Lung (tissue), 12 donors: ENCODE results near the gene KPNA6. TPM values are rescaled to one million over a fixed set of nuclear protein-coding genes. Genes with fewer than 3 reads are reported as not detected.

Experiments used
- ATAC-seq: fragments of 200-7000 bp; cut with Tn5 transposase; one replicate; pipeline ENCODE4 v1.9.1; 2020; ENCODE audit warnings: moderate number of reproducible peaks; ENCODE audit not compliant: insufficient read depth, low FRiP score
- DNase-seq, 3 donors: peaks; one replicate each; pipeline ENCODE4 v3.0.0-alpha.2; 2013 to 2017
- H3K27ac ChIP-seq, 2 donors: one replicate each; pipeline ENCODE4 v1.5.1; 2013; ENCODE audit warnings: mild to moderate bottlenecking in 2 of 2, moderate library complexity in 2 of 2, control low read depth in 1 of 2, inconsistent platforms in 1 of 2, low read depth in 1 of 2, low read length in 1 of 2
- H3K27me3 ChIP-seq, 3 donors: one replicate each; pipeline ENCODE4 v1.5.1; 2013; ENCODE audit warnings: low read length in 2 of 3; ENCODE audit not compliant: control insufficient read depth in 3 of 3, insufficient read depth in 3 of 3
- H3K36me3 ChIP-seq, 4 donors: one replicate each; pipeline ENCODE4 v1.5.1; 2013; ENCODE audit warnings: low read length in 4 of 4, mild to moderate bottlenecking in 1 of 4, moderate library complexity in 1 of 4; ENCODE audit not compliant: control insufficient read depth in 4 of 4, insufficient read depth in 4 of 4
- H3K4me1 ChIP-seq, 5 donors: one replicate each; pipeline ENCODE4 v1.5.1; 2013; ENCODE audit warnings: low read length in 5 of 5, mild to moderate bottlenecking in 2 of 5, moderate library complexity in 1 of 5; ENCODE audit not compliant: control insufficient read depth in 5 of 5, insufficient read depth in 5 of 5
- H3K4me3 ChIP-seq: one replicate; pipeline ENCODE4 v1.5.1; 2013; ENCODE audit warnings: mild to moderate bottlenecking, control low read depth, moderate library complexity
- H3K9ac ChIP-seq, 2 donors: one replicate each; pipeline ENCODE4 v1.5.1; 2013; ENCODE audit warnings: low read length in 2 of 2, control low read depth in 1 of 2; ENCODE audit not compliant: insufficient read depth in 1 of 2
- H3K9me3 ChIP-seq, 4 donors: one replicate each; pipeline ENCODE4 v1.5.1; 2013; ENCODE audit warnings: low read length in 3 of 4, mild to moderate bottlenecking in 1 of 4, moderate library complexity in 1 of 4; ENCODE audit not compliant: control insufficient read depth in 4 of 4, insufficient read depth in 3 of 4
- CTCF ChIP-seq: IDR thresholded peaks from 2 replicates; pipeline ENCODE4 v1.5.1; 2012; ENCODE audit warnings: mild to moderate bottlenecking; ENCODE audit errors: control extremely low read depth, extremely low read depth
- WGBS, 2 donors: extraction: QIAGEN DNeasy Blood & Tissue Kit; methylation state at CpG; one replicate each; pipeline ENCODE4 v1.1.7; 2013; 5-methylcytosine and 5-hydroxymethylcytosine counted together
- polyA plus RNA-seq, 2 donors: library from polyadenylated mRNA; stranded (reverse); fragments of 200-250 nt; gene quantifications; one replicate each; pipeline ENCODE4 v1.2.1, GENCODE V29; 2013
- total RNA-seq, 2 donors: library from RNA; depleted of rRNA in 1 of 2; stranded (reverse); fragments of >200 nt in 1 of 2; gene quantifications; one replicate each; pipeline ENCODE4 v1.2.1, GENCODE V29; 2014 to 2021
- donor health status: control.
- donor health status: control.
- donor health status: Bipolar disorder and iron deficiency.
- donor health status: healthy.
- donor health status: DM: yes; HTN: yes; CAD: no.

The KPNA6 gene
- total and polyA plus RNA-seq, 4 donors, result 7.9 to 54.0 (median 23.2) TPM

- no peak for TF ChIP-seq CTCF
- H3K36me3 ChIP-seq, result peaks cover 23 to 58% (median 51%) of the 10 kb centered on the region in 4 donors
- 85 to 88% methylated on average over 2 of the region's 2 CpGs for WGBS, 2 donors
- H3K4me1 ChIP-seq, result peaks cover 0 to 19% (median 8%) of the 10 kb centered on the region in 5 donors
- H3K4me3 ChIP-seq, result no peak overlapping the region
- DNase-seq, result no peak
- ATAC-seq, result no peak
- H3K27ac ChIP-seq, result no peak overlapping the region
- H3K9me3 ChIP-seq, result no peaks in the 10 kb centered on the region
- H3K9ac ChIP-seq, result no peak overlapping the region
- H3K27me3 ChIP-seq, result no peaks in the 10 kb centered on the region
Observed at GRCh38 chr1:32186077-32186476, 78.2 kb downstream of the KPNA6 start.

GRCh38 chr1:32186491-32186890, 78.6 kb downstream of the KPNA6 start:
- Histone ChIP-seq H3K27ac (no peak overlapping the region), H3K36me3 (peaks cover 27 to 63% (median 53%) of the 10 kb centered on the region in 4 donors), H3K27me3 (no peaks in the 10 kb centered on the region), H3K4me3 (no peak overlapping the region), H3K9ac (no peak overlapping the region), H3K4me1 (peaks cover 0 to 16% (median 3%) of the 10 kb centered on the region in 5 donors), H3K9me3 (no peaks in the 10 kb centered on the region)
- no peak for DNase-seq
- 93 to 96% methylated on average over 2 of the region's 2 CpGs for WGBS, 2 donors
- TF ChIP-seq CTCF, result no peak
- no peak for ATAC-seq

GRCh38 chr1:32187850-32188249, 80.0 kb downstream of the KPNA6 start:
- WGBS, 2 donors, result 96 to 99% methylated on average over 9 of the region's 9 CpGs
- ATAC-seq, result no peak
- Histone ChIP-seq H3K27me3 (no peaks in the 10 kb centered on the region), H3K36me3 (peaks cover 37 to 68% (median 59%) of the 10 kb centered on the region in 4 donors), H3K9me3 (no peaks in the 10 kb centered on the region), H3K9ac (no peak overlapping the region), H3K4me1 (peaks cover 0 to 9% (median 0%) of the 10 kb centered on the region in 5 donors), H3K4me3 (no peak overlapping the region), H3K27ac (no peak overlapping the region)
- no peak for DNase-seq
- TF ChIP-seq CTCF, result no peak

GRCh38 chr1:32192220-32192948, 84.5 kb downstream of the KPNA6 start:
- Histone ChIP-seq H3K27me3 (no peaks in the 10 kb centered on the region), H3K4me3 (no peak overlapping the region), H3K9me3 (no peaks in the 10 kb centered on the region), H3K4me1 (no peaks in the 10 kb centered on the region), H3K27ac (no peak overlapping the region), H3K9ac (no peak overlapping the region), H3K36me3 (peaks cover 56 to 81% (median 62%) of the 10 kb centered on the region in 4 donors)
- WGBS, 2 donors, result 97 to 98% methylated on average over 8 of the region's 8 CpGs
- no peak for TF ChIP-seq CTCF
- ATAC-seq, result no peak
- DNase-seq, result no peak
